Putamen (tissue), 1 donor: Measurements from ENCODE around the gene PRKAR1A.

Source experiments
- DNase-seq: peaks from one replicate; pipeline ENCODE4 v3.0.0-alpha.2; 2016; ENCODE audit warnings: low spot score

Gene PRKAR1A

GRCh38 chr17:68600067-68600930 is 88.1 kb downstream of the PRKAR1A start:
- DNase-seq, result no peak
